Measurements from ENCODE around the gene DHX40.
"Not testable (repeated sequence)": the region's sequence is repeated elsewhere in the genome, so short reads cannot be mapped to it uniquely, and the experiment has no call there.

The DHX40 gene

DNA sequence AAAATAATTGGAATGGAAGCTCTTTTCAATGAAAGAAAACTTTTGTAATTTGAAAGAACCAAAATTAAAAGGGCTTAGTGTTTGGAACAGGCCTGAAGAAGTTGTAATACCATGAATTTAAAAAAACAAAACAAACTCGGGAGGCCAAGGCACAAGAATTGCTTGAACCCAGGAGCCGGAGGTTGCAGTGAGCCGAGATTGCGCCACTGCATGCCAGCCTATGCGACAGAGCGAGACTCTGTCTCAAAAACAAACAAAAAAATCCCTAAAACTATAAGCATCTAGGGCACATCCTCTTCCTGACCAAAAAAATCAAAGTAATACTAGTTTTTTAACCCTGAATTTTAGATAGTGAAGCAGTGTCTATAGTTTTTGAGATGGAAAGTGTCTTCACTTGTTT is 67.0 kb downstream of the DHX40 start:
- no peak for DNase-seq

DNA sequence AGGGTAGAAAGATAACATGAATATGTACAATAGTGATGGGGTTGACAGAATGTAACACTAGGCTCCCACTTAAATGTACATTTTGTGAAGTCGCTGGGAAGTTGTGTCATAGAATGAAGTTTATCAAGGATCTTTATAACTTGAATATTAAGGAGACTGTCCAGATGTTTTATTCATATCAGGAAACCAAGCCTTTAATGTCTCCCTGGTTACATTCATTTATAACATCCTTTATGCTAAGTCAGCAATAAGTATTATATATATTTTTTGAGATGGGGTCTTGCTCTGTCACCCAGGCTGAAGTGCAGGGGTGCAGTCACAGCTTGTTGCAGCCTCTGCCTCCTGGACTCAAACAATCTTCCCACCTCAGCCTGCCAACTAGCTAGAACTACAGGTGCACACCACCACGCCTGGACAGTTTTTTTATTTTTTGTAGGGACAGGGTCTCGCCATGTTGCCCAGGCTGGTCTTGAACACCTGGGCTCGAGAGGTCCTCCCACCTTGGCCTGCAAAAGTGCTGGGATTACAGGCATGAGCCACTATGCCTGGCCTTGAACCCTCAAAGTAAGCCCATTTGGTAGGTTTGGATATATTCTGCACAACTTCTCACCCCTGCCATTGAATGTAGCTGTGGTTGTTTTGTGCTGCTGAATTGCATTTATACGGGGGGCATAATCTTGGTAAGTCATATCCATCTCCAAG is 68.4 kb downstream of the DHX40 start:
- DNase-seq = no peak

DNA sequence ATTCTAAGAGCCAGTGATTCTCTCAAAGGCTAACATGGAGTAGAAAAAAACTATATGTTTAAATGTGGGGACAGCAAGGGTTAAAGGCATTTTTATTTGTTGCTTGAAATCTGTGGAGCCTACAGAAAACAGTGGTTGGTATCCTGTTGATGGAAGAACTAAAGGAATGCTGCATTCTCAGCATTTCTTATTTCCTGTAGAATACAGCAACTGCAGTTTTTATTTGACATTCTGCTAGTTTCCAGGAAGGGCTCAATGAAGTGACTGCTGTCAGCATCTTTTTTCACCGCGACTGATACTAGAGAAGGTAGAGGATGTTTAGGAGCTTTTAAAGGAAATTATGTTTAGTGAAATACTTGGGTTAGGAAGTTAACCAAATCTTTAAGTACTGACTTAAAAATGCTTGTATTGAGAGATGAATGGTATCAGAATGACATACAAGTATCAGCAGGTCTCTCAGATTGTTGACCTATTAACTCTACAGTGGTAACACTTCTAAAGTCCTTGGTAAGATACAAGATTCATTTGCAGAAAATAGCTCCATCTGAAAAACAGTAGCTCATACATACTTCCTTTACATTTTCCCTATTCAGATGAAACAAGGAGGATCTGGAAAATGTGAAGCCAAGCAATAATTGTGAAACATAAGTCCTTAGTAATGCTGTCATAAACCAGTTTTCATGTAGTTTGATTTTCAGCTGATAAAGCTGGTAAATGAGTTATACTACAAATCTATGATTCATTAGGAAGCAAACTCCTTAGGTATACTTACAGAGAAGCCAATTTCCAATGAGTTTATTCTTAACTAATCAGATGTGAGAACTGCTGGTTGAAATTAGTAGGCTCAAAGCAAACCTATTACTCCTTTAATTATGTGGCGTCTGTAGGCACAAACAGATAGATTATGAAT is 69.5 kb downstream of the DHX40 start:
- DNase-seq = peak; percentile 44

- no peak for DNase-seq
Observed at GRCh38 chr17:59637611-59638310, 72.4 kb downstream of the DHX40 start.

DNA sequence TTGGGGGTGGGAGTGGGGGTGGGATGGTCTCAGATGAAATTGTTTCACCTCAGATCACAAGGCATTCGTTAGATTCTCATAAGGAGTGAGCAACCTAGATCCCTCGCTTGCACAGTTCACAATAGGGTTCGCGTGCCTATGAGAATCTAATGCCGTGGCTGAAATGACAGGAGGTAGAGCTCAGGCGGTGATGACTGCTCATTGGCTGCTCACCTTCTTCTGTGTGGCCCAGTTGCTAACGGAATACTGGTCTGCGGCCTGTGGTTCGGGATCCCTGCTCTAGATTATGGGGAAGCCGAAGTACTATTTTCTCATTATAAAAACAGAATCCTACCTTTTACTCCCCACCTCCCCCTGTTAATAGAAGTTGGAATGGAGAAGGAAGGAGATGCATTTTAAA is 73.1 kb downstream of the DHX40 start:
- DNase-seq = no peak

GRCh38 chr17:59641799-59642484 is 76.5 kb downstream of the DHX40 start:
- no peak for DNase-seq

- DNase-seq = no peak
Observed at GRCh38 chr17:59642565-59642964, 77.2 kb downstream of the DHX40 start.

DNA sequence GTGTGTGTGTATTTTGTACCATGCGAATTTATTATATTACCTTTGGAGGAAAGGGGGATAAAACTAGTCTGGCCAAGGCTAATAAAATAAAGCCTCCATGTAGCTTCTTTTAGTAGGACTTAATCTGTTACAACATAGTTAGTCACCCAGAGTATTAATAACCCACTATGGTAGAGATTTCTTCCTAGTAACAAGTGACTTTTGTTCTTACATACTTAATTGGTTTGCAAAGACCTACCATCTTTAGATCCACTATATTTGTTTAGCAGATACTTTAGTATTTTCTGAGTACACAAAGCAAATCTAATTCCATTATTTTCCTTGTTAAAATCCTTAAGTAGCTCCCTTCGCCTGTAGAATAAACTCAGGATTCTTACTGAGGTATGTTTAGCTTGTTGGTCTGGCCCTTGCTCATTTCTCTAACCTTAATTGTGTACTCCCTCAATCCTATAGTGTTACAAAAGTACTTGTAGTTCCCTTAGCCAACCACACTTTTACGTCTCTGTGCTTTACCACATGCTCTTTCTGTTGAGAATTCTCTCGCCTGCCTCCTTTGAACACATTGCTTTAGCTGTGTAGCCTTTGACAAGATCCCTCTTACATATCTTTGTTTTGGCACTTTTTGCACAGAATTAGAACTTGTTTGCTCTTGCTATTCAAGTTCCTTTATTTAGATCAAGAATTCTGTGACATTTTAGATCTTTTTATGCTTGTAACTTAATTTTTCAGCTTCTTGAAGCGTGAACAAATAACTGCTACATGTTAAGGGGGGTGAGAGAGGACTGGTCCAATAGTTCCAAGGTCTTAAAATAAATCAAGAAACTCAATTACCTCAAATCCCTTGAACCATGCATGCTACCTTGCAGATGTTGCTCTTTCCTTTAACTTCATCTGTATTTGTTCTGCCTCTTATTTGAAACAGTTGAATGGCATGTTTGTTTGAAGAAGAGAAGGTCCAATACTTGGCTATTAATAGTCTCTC is 78.0 kb downstream of the DHX40 start:
- DNase-seq = no peak

DNA sequence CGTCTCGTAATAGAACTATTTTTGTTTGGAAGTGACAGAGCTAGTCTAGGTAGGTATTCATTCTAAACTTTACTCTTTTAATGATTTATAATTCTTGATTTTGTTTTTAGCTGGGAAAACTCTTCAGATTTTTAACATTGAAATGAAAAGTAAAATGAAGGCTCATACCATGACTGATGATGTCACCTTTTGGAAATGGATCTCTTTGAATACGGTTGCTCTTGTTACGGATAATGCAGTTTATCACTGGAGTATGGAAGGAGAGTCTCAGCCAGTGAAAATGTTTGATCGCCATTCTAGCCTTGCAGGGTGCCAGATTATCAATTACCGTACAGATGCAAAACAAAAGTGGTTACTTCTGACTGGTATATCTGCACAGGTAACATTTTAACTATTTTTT is 81.9 kb downstream of the DHX40 start:
- no peak for DNase-seq

DNA sequence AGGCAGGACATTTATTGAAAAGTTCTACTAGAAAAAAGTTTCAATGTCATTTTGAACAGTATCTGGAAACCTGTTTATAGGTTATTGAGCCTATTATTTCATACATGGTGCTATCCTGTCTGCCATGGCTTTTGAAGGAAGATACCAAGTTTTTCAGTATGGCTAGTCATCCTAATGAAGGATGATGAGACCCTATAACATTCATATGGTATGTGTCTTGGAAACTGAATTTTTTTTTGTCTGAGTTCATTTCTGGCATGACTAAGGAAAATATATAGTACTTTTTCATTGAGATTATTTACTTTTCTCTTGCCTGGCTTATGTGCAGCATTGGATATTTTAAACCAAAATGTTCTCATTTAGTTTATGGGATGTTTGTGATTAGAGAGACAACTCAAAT is 84.5 kb downstream of the DHX40 start:
- DNase-seq = peak; percentile 14

GRCh38 chr17:59650642-59651041 is 85.2 kb downstream of the DHX40 start:
- DNase-seq = no peak

DNA sequence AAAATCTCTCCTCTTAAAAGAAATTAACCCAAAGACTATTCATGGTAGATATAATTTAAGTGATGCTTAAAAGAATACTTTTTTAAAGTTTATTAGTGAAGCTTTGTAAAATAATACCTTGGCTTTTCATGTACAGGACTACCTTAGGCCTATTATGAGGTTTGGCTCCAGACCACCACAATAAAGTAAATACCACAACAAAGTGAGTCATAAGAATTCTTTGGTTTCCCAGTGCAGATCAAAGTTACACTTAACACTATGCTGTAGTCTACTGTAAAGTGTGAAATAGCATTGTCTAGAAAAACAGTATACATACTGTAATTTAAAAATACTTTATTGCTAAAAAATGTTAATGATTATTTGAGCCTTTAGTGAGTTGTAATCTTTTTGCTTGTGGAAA is 85.9 kb downstream of the DHX40 start:
- no peak for DNase-seq

GRCh38 chr17:59652119-59652518 is 86.7 kb downstream of the DHX40 start:
- peak; percentile 25 for DNase-seq

GRCh38 chr17:59656624-59657023 is 91.2 kb downstream of the DHX40 start:
- not testable (repeated sequence) for DNase-seq

Data from fibroblast of skin of scalp (primary cell).